Measurements from ENCODE around the gene DCP1B.

DCP1B gene

GRCh38 chr12:1939801-1940607, 64.3 kb downstream of the DCP1B start:
- Histone ChIP-seq H3K4me2 (ENCODE audit: low read length) (peak overlapping the region; percentile 24; the same call in 1 of the 2 replicates), H2AFZ (ENCODE audit: low read depth, low read length) (no peak overlapping the region), H3K9ac (ENCODE audit: low read length) (no peak overlapping the region), H3K27ac (ENCODE audit: low read length) (no peak overlapping the region), H3K79me2 (ENCODE audit: low read length) (no peaks in the 10 kb centered on the region), H3K27me3 (ENCODE audit: low read depth, low read length) (no peaks in the 10 kb centered on the region), H3K4me3 (ENCODE audit: low read length) (no peak overlapping the region), H4K20me1 (ENCODE audit: insufficient read depth, low read length) (no peaks in the 10 kb centered on the region), H3K9me3 (ENCODE audit: insufficient read depth, low read length) (no peaks in the 10 kb centered on the region), H3K36me3 (replicated peaks; ENCODE audit: low read depth, low read length) (no peaks in the 10 kb centered on the region), H3K4me1 (ENCODE audit: low read length) (peaks cover 3% of the 10 kb centered on the region)
- TF ChIP-seq EZH2phosphoT487 (IDR thresholded peaks at IDR 0.05; ENCODE audit: low read depth) (no peak), CTCF (IDR thresholded peaks at IDR 0.05; ENCODE audit: low read depth, low read length) (peak; percentile 97)

GRCh38 chr12:1939331-1939730, 64.9 kb downstream of the DCP1B start:
- H3K4me2 ChIP-seq (ENCODE audit: low read length), result no peak overlapping the region
- H2AFZ ChIP-seq (ENCODE audit: low read depth, low read length), result no peak overlapping the region
- H3K36me3 ChIP-seq (replicated peaks; ENCODE audit: low read depth, low read length), result no peaks in the 10 kb centered on the region
- TF ChIP-seq EZH2phosphoT487 (IDR thresholded peaks at IDR 0.05; ENCODE audit: low read depth), result no peak
- TF ChIP-seq CTCF (IDR thresholded peaks at IDR 0.05; ENCODE audit: low read depth, low read length), result no peak
- no peak overlapping the region for H3K4me3 ChIP-seq (ENCODE audit: low read length)
- H3K27me3 ChIP-seq (ENCODE audit: low read depth, low read length), result no peaks in the 10 kb centered on the region
- no peak overlapping the region for H3K27ac ChIP-seq (ENCODE audit: low read length)
- H3K9me3 ChIP-seq (ENCODE audit: insufficient read depth, low read length), result no peaks in the 10 kb centered on the region
- H4K20me1 ChIP-seq (ENCODE audit: insufficient read depth, low read length), result no peaks in the 10 kb centered on the region
- no peak overlapping the region for H3K9ac ChIP-seq (ENCODE audit: low read length)
- H3K4me1 ChIP-seq (ENCODE audit: low read length), result peaks cover 3% of the 10 kb centered on the region
- H3K79me2 ChIP-seq (ENCODE audit: low read length), result no peaks in the 10 kb centered on the region

- no peaks in the 10 kb centered on the region for H3K27me3 ChIP-seq (ENCODE audit: low read depth, low read length)
- TF ChIP-seq CTCF (IDR thresholded peaks at IDR 0.05; ENCODE audit: low read depth, low read length) (no peak), EZH2phosphoT487 (IDR thresholded peaks at IDR 0.05; ENCODE audit: low read depth) (no peak)
- no peak overlapping the region for H3K27ac ChIP-seq (ENCODE audit: low read length)
- H3K4me1 ChIP-seq (ENCODE audit: low read length), result peaks cover 20% of the 10 kb centered on the region
- no peaks in the 10 kb centered on the region for H4K20me1 ChIP-seq (ENCODE audit: insufficient read depth, low read length)
- no peaks in the 10 kb centered on the region for H3K36me3 ChIP-seq (replicated peaks; ENCODE audit: low read depth, low read length)
- H2AFZ ChIP-seq (ENCODE audit: low read depth, low read length), result no peak overlapping the region
- H3K79me2 ChIP-seq (ENCODE audit: low read length), result no peaks in the 10 kb centered on the region
- no peak overlapping the region for H3K9ac ChIP-seq (ENCODE audit: low read length)
- H3K4me2 ChIP-seq (ENCODE audit: low read length), result no peak overlapping the region
- no peaks in the 10 kb centered on the region for H3K9me3 ChIP-seq (ENCODE audit: insufficient read depth, low read length)
- no peak overlapping the region for H3K4me3 ChIP-seq (ENCODE audit: low read length)
Observed at GRCh38 chr12:1937481-1938224, 66.6 kb downstream of the DCP1B start.
